ENCODE results near the gene PCGF1. TPM values are rescaled to one million over a fixed set of nuclear protein-coding genes. Genes with fewer than 3 reads are reported as not detected.

PCGF1 gene
- total and polyA plus RNA-seq, 2 of the 13 experiments (the other 11 are each of a cell fraction or from before 2014, with no cell fraction given), result 20.4 to 22.6 TPM

DNA sequence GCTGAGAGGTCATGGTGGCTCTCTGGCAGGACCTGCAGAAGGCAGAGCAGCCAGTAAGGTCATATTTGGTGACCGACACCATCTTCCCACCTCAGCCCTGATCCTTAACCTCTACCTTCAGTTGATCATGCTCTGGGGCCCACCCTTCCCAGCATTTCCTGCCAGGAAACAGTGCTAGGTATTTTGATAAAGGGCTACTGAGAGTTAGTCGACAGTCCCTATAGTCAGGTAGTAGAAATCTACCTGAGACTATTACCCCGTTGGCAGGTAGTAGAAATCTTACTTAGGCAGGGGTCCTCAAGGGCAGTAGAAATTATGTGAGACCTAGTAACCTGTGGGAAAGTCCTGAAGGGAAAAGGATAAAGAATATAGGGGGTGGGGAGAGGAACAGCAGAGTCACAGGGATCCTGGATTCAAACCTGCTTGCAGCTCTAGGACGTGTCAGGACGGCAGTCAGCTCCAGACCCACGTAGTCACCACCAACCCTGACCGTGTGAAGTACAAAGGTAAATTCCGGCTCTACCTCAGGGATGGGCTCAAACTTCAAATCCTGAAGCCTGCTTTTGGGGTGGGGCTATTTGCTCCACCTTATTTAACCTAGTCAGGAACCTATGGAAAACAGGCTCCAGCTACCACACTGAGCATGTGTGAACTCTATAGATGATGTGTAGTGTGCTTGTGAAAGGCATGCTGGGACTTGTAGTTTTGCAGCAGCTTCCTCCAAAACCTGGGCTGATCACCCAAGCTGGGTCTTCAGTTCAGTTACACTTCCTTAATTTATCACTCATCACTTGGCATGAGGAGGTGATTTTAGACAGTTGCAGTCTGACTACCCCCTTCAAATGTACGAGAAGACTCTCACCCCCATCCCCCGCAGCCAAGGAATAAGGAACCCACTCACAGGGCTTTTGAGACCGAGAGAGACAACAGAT is 18.5 kb upstream of the PCGF1 start, which contains the start of gene DQX1 (continued):
- TF ChIP-seq ZNF446 (CRISPR knock-in tag; IDR thresholded peaks at IDR 0.05), result no peak
- TF ChIP-seq ZNF256 (CRISPR knock-in tag; conservative IDR thresholded peaks at IDR 0.05), result no peak
- TF ChIP-seq TBX3 (IDR thresholded peaks at IDR 0.05; ENCODE audit: borderline replicate concordance), result 0 out of 2 replicates have a peak, but pooled peaks have one; percentile 21
- TF ChIP-seq RFX5 (IDR thresholded peaks at IDR 0.05; ENCODE audit: low read depth, low read length), result 0 out of 2 replicates have a peak, but pooled peaks have one; percentile 16
- TF ChIP-seq ATF5 (CRISPR knock-in tag; IDR thresholded peaks at IDR 0.05; ENCODE audit: low read depth), result no peak
- TF ChIP-seq ZFAT (CRISPR knock-in tag; conservative IDR thresholded peaks at IDR 0.05), result no peak
- TF ChIP-seq DR1 (CRISPR knock-in tag; IDR thresholded peaks at IDR 0.05), result peak; percentile 37; the same call in 1 of the 2 replicates
- no peak for TF ChIP-seq BORCS8-MEF2B (CRISPR knock-in tag; IDR thresholded peaks at IDR 0.05)
- no peak for TF ChIP-seq SRSF4 (IDR thresholded peaks at IDR 0.05; ENCODE audit: low read depth, low read length, poor library complexity, severe bottlenecking)
- TF ChIP-seq ZNF207 (IDR thresholded peaks at IDR 0.05; ENCODE audit: borderline replicate concordance), result no peak
- TF ChIP-seq KDM5B (CRISPR knock-in tag; IDR thresholded peaks at IDR 0.05; ENCODE audit: borderline replicate concordance), result 0 out of 2 replicates have a peak, but pooled peaks have one; percentile 7
- TF ChIP-seq, protein P1, sequence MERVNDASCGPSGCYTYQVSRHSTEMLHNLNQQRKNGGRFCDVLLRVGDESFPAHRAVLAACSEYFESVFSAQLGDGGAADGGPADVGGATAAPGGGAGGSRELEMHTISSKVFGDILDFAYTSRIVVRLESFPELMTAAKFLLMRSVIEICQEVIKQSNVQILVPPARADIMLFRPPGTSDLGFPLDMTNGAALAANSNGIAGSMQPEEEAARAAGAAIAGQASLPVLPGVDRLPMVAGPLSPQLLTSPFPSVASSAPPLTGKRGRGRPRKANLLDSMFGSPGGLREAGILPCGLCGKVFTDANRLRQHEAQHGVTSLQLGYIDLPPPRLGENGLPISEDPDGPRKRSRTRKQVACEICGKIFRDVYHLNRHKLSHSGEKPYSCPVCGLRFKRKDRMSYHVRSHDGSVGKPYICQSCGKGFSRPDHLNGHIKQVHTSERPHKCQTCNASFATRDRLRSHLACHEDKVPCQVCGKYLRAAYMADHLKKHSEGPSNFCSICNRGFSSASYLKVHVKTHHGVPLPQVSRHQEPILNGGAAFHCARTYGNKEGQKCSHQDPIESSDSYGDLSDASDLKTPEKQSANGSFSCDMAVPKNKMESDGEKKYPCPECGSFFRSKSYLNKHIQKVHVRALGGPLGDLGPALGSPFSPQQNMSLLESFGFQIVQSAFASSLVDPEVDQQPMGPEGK (CRISPR knock-in tag; IDR thresholded peaks at IDR 0.05), result peak; percentile 78
- peak; percentile 45; the same call in 1 of the 2 replicates for TF ChIP-seq ZC3H4 (CRISPR knock-in tag; IDR thresholded peaks at IDR 0.05; ENCODE audit: borderline replicate concordance)
- peak; percentile 76; the same call in 1 of the 2 replicates for TF ChIP-seq ZMAT3 (CRISPR knock-in tag; conservative IDR thresholded peaks at IDR 0.05)
- no peak for TF ChIP-seq HOXA9 (CRISPR knock-in tag; IDR thresholded peaks at IDR 0.05; ENCODE audit: borderline replicate concordance)
- TF ChIP-seq, protein P2, sequence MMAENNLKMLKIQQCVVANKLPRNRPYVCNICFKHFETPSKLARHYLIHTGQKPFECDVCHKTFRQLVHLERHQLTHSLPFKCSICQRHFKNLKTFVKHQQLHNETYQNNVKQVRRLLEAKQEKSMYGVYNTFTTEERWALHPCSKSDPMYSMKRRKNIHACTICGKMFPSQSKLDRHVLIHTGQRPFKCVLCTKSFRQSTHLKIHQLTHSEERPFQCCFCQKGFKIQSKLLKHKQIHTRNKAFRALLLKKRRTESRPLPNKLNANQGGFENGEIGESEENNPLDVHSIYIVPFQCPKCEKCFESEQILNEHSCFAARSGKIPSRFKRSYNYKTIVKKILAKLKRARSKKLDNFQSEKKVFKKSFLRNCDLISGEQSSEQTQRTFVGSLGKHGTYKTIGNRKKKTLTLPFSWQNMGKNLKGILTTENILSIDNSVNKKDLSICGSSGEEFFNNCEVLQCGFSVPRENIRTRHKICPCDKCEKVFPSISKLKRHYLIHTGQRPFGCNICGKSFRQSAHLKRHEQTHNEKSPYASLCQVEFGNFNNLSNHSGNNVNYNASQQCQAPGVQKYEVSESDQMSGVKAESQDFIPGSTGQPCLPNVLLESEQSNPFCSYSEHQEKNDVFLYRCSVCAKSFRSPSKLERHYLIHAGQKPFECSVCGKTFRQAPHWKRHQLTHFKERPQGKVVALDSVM (CRISPR knock-in tag; IDR thresholded peaks at IDR 0.05), result no peak
- no peak for TF ChIP-seq HOXA7 (CRISPR knock-in tag; IDR thresholded peaks at IDR 0.05)
- no peak for TF ChIP-seq ZFX (CRISPR knock-in tag; IDR thresholded peaks at IDR 0.05; ENCODE audit: low read depth)
- peak; percentile 69; the same call in 1 of the 2 replicates for TF ChIP-seq HMGXB3 (CRISPR knock-in tag; IDR thresholded peaks at IDR 0.05; ENCODE audit: borderline replicate concordance)
